HG02981 (cell line): Measurements from ENCODE around the gene CARNS1.
A peak's percentile ranks its signal among the peaks of the same experiment; 100 is the strongest.
"Not testable (repeated sequence)": the region's sequence is repeated elsewhere in the genome, so short reads cannot be mapped to it uniquely, and the experiment has no call there.

Source experiments
- ATAC-seq: cut with Tn5 transposase; IDR thresholded peaks from one replicate; pipeline ENCODE4 v1.9.1; 2021; ENCODE audit warnings: mild to moderate bottlenecking, moderate library complexity; ENCODE audit not compliant: unreplicated experiment

CARNS1 gene

DNA sequence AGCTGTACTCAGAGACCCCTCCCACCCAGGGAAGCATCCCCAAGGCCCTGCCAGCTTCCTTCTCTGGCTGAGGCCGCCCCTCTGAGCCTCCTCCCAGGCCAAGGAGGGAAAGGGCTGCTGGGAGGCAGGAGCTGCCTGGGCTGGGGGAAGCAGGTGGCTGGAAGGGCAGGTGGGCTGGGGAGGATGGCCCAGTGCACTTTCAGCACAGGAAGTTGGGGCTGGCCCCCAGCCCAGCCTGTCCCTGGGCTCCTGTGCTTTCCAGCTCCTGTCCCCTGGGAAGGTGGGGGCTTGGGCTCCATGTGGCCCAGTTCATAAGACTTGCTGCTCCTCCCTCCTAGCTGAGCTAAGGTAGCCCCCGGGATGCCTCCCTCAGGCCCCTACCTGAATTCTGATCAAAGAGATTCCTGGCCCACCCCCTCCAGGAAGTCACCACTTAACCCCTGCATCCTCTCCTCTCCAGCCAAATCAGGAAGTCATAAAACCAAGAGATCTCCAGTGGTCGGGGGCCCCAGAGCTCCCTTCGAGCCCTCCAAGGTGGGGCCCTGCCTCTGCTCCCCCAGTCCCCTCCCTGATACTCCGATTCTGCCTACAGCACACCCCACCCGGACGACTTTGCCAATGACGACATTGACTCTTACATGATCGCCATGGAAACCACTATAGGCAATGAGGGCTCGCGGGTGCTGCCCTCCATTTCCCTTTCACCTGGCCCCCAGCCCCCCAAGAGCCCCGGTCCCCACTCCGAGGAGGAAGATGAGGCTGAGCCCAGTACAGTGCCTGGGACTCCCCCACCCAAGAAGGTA lies 18.7 kb upstream of the CARNS1 start:
- no peak for ATAC-seq

DNA sequence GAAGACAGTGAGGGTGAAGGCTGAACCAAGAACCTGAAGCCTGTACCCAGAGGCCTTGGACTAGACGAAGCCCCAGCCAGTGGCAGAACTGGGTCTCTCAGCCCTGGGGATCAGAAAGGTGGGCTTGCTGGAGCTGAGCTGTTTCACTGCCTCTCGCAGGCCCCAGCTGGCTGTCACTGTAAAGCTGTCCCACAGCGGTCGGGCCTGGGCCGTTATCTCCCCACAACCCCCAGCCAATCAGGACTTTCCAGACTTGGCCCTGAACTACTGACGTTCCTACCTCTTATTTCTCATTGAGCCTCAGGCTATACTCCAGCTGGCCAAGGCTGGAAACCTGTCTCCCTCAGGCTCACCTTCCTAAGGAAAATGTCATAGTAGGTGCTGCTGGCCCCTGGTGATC lies 17.9 kb upstream of the CARNS1 start:
- no peak for ATAC-seq

DNA sequence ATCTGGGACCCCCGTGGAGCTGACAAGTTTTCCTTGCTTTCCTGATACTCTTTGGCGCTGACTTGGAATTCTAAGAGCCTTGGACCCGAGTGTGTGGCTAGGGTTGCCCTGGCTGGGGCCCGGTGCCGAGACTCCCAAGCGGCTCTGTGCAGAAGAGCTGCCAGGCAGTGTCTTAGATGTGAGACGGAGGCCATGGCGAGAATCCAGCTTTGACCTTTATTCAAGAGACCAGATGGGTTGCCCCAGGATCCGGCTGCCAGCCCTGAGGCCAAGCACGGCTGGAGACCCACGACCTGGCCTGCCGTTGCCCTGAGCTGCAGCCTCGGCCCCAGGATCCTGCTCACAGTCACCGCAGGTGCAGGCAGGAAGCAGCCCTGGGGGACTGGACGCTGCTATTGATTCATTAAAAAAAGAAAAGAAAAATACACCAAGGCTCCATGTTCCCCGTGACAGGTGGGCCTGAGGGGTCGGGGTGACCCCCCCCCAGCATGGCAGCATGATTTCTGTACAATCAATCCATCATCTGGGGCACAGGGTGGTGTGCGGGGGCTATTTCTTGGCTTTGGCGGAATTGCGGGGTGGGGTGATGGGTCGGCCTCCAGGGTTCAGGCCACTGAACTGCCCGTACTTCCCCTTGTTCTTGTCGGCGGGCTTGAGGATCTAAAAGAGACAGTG lies 17.4 kb upstream of the CARNS1 start:
- ATAC-seq: no peak

DNA sequence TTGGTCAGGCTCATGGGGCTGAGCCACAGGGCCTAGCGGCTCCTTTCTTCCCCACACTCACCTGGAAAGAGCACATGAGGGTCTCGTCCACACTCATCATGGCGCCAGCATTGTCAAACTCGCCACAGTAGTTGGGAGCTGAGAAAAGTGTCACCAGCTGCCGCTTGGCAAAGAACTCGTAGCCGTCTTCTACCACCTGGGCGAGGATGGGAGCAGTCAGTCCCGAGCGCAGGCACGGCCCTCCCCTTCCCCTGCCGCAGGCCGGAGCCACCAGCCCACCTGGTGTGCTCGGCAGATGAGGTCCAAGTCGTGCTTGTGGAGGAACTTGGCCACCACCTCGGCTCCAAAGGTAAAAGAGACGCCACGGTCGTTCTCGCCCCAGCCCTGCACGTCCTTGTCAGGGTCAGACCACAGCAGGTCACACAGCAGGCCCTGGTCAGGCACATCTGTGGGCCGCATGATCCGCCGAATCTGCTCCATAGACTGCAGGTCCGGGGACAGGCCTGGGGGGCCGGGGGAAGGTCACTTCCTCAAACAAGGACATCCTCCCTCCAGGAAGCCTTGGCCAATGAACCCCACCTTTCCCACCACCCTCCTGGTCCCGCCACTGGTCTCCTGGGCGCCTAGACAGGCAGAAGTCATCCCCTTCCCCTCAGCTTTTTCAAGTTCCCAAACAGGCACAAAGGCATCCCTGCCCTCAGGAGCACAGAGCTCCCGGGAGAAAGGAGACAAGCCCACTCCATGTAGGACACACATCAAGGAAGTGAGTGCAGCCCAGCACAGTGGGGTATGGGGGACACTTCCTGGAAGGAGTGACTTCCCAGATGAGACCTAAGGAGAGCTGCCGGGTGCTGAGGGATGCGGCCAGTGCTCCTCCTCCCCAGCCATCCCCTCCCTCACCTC lies 16.6 kb upstream of the CARNS1 start:
- no peak for ATAC-seq

DNA sequence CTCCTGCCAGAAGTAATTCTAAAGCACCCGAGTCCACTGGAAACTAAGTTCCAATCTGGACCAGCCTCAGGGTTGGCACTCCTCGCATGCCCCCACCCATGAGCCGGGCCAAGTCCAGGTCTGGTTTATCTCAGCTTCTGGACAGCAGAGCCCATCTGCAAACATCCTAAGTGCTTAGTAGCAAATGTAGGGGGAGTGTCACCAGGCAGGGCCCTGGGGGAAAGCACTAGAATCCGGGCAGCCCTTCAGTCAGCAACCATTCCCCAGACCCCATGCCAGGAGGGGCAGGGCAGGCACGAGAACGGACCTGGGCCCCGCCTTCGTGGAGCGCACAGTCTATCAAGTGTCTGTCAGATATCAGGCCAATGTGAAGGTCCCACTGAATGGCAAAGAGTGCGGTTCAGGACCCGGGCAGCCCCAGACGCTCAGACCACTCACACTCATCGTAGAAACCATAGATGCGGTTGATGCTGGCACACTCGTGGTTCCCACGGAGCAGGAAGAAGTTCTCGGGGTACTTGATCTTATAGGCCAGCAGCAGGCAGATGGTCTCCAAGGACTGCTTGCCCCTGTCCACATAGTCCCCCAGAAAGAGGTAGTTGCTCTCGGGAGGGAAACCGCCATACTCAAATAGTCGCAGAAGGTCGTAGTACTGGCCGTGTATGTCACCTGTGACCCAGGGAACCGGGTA lies 15.1 kb upstream of the CARNS1 start:
- ATAC-seq: no peak

DNA sequence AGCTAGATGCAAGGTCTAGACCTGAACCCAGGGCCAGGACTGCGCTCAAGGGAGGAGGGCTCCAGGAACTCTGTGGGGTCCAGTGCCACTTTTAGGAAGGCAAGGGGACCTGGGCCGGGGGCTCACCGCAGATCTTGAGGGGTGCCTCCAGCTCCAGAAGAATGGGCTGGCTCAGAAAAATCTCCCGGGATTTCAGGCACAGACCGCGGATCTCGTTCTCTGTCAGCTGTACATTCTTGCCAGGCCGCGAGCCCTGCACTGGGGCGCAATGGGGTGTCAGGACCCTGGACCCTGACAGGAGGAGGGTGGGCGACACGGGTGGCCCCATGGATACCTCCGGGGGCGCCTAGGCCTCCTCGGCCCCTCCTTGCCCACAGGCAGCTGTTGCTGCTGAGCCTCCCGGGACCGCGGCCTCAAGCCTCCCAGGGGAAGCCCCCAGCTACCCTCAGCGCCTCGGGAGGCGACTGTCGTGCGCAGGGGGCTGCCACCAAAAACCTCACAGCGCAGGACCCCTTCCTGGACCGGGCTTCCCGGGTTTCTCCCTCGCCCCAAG lies 14.5 kb upstream of the CARNS1 start:
- ATAC-seq: peak; percentile 6

DNA sequence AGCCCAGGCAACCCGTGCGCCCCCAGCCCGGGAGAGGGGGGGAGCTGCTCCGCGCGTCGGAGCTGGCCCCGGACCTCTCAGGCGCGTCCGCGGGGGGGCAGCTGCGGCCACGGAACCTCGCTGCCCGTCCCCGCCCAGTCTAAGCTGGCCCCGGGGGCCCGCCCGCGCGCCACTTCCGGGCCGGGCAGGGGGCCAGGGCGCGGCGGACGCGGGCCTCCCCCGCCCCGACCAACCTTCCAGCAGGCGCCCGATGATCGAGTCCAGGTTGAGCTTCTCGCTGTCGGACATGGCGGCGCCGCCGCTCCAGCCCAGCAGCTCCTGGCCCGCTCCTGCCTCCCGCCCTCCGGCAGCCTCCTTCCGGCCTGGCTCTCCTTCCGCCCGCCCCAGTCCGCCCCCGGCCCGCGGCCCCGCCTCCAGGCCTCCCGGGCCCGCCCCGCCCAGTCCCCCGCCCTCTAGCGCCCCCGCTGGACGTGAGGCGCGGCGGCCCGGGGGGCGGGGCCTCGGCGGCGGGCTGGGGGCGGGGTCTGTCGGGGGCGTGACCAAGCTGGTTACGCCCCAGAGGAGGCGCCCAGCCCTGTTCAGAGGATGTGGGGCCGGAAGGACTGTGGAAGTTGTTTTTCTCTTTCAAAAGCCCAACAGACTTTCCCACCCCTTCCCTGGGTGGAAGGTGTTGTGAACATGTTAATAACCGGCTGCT lies 13.8 kb upstream of the CARNS1 start, which contains the start of gene PPP1CA:
Gene PPP1CA (minus strand): TSS at position 364 of the 697 bp plus-strand sequence. CDS start 76 bp downstream, at position 288.
- peak; percentile 67 for ATAC-seq

DNA sequence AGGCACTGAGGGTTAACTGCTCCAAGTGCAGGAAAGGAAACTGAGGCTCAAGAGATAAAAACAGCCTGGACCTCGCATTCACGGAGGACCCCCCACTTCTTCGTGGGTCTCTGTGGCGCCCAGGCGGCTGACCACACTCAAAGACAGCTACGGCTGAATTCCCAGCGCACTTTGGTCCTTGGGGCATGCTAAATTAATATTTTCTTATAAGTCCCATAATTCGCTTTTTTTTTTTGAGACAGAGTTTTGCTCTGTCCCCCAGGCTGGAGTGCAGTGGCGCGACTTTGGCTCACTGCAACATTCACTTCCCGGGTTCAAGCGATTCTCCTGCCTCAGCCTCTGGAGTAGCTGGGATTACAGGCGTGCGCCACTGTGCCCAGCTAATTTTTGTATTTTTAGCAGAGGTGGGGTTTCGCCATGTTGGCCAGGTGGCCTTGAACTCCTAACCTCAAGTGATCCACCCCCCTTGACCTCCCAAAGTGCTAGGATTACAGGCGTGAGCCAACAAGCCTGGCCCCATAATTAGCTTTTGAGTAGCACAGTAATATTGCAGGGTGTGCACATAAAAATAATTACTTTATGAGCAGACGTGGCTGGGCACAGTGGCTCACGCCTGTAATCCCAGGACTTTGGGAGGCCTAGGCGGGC lies 13.2 kb upstream of the CARNS1 start:
- ATAC-seq: not testable (repeated sequence)

DNA sequence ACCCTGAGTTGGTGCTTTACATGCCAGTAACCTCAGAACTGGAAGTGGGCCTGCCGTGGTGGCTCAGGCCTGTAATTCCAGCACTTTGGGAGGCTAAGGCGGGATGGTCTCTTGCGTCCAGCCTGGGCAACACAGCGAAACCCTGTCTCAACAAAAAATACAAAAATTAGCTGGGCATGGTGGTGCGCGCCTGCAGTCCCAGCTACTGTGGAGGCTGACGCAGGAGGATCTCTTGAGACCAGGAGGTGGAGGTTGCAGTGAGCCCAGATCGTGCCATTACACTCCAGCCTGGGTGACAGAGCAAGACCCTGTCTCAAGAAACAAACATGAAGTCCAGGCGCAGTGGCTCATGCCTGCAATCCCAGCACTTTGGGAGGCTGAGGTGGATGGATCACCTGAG lies 12.4 kb upstream of the CARNS1 start:
- ATAC-seq: not testable (repeated sequence)

DNA sequence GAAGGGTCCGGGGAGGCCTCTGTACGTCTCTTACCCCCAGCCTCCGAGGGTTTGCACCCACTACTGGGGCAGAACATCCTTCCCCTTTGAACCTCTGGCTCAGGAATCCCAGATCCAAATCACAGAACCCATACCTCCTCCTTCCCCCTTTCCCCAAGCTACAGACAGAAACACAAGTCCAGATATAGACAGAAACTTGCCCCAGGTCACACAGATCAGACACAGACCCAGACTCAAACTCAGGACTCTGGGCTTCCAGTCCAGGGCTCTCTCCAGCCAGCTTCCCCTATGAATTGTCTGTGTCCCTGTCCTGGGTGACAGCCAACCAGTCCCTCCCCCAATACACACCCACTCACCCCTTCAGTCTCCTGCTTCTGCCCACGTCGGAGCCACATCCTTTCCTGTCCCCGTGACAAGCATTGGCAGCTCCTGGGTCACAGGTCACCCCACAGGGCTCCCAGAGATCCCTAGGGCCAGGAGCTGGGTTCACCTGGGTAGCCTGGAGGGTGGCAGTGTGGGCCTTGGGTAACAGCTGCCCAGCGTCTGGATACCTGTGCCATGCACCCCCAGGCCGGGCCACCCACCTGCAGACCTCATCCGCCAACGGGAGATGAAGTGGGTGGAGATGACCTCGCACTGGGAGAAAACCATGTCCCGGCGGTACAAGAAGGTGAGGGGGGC lies 10.8 kb upstream of the CARNS1 start:
- ATAC-seq: no peak

DNA sequence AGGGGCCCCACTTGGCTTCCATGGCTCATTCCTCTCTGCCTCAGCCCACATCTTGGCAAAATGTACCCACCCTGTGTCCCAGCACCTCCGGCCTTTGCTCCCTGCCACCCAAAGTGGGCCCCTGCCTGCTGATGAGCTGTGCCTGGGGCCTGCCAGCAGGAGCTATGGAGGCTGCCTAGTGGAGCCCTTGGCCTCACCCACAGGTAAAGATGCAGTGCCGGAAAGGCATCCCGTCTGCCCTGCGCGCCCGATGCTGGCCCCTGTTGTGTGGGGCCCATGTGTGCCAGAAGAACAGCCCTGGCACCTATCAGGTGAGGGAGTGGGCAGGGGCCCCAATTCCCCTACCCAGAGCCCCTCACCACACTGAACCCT lies 10.3 kb upstream of the CARNS1 start:
- no peak for ATAC-seq

DNA sequence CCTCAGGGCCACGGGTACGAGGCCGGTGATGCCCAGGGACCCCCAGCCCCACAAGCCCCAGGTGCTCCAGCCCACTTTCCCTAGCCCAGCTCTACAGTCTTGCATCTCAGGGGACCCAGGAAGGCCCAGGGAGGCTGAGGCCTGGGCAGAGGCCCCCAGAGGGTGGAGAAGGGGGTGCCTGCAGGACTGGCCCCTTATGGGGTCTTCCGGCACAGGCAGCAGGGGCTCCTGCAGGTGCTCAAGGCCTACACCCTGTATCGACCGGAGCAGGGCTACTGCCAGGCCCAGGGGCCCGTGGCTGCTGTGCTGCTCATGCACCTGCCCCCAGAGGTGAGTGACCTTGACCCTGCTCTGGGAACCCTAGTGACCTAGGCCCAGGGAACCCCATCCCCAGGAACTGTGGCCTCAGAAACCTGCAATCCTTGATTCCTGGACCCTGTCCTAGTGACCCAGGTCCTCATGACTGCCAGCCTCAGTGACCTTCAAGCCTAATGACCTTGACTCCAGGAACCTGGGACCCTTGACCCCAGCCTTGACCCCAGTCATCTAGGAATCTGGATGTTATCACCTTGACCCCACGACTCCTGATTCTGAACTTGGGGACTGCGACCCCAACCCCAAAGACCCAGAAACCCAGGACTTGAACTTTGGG lies 9.7 kb upstream of the CARNS1 start:
- no peak for ATAC-seq

DNA sequence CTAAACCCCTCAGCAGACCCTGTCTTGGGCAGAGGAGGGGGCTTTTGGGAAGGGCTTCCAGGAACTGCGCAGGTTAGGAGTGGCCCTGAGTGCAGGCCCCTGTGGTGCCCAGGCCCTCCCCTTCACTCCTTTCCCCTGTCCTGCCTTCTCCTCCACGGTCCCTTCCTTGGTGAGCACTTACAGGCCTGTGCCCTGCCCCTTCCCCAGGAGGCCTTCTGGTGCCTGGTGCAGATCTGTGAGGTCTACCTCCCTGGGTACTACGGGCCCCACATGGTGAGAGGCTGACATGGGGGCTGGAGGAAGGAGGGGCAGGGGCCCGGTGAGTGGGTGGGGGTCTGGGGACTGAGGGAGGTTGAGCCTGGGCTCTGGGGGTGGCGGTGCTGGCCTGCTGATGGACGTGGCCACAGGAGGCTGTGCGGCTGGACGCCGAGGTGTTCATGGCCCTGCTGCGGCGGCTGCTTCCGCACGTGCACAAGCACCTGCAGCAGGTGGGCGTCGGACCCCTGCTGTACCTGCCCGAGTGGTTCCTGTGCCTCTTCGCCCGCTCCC lies 9.0 kb upstream of the CARNS1 start:
- ATAC-seq: no peak

DNA sequence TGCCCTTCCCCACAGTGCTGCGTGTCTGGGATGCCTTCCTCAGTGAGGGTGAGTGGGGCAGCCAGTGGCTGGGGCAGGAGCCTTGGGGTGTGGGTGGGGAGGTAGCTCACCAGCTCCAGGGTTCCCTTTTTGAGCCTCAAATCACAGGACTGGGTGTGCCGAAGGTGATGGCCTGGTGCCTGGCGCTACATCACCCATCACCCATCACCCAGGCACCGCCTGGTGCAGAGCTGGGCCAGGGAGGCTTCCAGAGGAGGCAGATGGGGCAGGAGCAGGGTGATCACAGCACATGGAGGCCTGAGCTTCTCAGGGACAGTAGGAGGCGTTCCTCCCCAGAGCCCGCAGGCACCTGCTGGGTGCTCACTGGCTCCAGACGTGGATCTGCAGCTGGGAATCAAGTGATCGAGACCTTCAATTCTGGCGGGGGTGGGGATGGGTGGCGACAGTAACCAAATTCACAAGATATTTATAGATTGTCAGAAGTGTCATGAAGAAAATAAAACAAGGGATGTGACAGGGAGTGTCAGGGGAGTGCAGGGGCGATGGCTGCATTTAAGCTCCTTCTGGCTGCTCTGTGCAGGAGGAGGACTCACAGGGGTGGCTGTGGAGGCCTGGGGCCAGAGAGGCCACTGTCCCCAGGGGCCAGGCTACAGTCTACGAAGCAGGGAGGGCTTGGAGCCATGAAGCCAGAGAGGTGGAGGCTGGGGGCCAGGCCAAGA lies 8.3 kb upstream of the CARNS1 start:
- ATAC-seq: no peak

DNA sequence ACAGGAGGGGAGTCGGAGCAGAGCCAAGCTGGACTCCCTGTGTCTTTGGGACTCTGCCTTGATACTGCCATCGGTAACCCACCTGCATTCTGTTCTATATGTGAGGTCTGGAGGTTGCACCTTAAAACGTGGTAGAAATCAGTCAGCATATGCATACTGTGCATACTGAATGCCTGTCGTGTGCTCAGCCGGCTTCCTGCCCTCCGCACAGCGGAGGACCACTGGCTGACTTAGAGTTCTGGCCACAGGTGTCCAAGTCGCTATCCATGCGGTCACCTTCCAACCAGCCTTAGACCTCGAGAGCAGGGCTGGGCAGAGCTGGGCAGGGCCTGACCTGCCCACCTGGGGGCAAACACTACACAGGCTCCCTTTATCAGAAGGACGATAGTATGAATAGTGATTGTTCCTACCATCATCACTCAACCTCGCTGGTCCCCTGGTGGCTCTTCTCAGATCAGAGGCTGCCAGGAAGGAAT lies 7.8 kb upstream of the CARNS1 start:
- ATAC-seq: no peak

DNA sequence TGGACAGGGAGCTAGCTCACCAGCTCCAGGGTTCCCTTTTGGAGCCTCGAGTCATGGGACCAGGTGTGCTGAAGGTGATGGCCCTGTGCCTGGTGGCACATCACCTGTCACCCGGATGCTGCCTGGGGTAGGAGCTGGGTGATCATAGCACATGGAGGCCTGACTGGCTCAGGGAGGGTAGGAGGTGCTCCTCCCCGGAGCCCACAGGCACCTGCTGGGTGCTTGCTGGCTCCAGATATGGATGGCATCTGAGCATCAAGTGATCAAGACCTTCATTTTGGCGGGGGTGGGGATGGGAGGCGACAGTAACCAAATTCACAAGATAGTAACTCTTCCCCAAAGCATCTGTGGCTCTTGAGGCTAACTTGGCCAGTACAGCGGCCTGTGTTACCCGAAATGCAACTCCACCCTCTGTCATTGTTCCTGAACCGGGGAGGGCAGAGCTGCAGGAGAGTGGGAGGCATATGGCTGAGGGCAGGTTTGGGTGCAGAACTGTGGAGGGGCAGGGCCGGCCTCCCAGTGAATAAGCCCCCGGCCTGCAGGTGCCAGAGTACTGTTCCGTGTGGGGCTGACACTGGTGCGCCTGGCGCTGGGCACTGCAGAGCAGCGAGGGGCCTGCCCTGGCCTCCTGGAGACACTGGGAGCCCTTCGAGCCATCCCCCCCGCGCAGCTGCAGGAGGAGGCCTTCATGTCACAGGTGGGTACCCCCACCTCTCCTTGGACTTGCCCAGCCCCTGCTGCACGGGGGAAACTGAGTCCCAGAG lies 6.9 kb upstream of the CARNS1 start:
- no peak for ATAC-seq
